ENCODE results near the gene CTIF.

DNA sequence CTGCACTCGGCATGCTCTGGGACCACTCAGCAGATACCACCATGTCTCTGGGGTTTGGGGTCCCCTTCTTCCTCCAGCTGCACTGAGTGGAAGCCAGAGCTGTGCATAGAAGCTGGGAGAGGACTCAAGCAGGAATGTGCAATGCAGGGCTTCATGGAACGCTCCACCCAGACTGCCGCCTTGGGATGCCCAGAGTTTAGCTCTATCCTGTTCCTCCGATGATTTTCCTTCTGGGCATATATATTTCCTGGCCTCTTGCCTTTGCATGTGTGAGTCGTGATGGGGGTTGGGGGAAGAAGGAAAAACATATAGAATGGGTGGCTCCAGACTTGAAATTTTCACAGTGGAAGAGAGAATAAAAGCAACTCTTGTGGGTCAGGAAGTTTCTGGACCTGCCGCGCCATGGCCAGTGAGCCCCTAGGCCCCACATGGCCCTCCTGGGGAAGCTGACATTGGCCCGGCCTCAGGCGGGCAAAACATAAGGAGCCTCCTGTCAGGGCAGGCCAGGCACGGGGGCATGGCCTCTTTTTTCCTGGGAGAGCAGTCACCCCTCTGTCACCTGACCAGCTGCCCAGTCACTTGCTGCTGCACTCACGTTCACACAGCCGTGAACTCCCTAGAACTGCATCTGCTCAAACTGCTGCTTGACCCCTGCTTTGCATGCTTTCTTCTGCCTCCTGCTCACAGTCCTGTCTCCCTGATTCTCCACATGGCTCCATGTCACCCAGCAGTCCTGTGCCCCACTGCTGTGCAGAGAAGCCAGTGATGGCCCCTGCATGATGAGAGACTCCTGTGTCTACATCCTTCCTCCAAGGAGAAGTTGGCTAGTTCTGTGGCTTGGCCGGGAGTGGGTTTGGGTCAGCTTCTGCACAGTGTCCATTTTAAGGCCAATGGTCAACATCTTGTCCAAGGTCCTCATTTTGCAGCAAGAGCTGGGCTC is 197.8 kb downstream of the CTIF start:
- TF ChIP-seq POLR2A (IDR thresholded peaks at IDR 0.05; ENCODE audit: low read depth, low read length) (no peak), POLR2AphosphoS5 (IDR thresholded peaks at IDR 0.05; ENCODE audit: low read depth, low read length) (no peak), TAF1 (IDR thresholded peaks at IDR 0.05; ENCODE audit: low read depth, low read length) (no peak), POU2F2 (IDR thresholded peaks at IDR 0.05; ENCODE audit: low read depth, low read length) (no peak), SPI1 (IDR thresholded peaks at IDR 0.05; ENCODE audit: low read depth, low read length) (no peak)

Data from GM12891 (cell line).